Body of pancreas (tissue), 4 donors: ENCODE measurements around the gene CD177.
"Not testable (repeated sequence)": the region's sequence is repeated elsewhere in the genome, so short reads cannot be mapped to it uniquely, and the experiment has no call there.

Experiments used
- POLR2A ChIP-seq, 3 donors: fragments of 450-650 bp; IDR thresholded peaks; one replicate each; pipeline ENCODE4 v1.6.1; 2016; ENCODE audit warnings: antibody characterized with exemption in 3 of 3, mild to moderate bottlenecking in 2 of 3
- TF ChIP-seq, protein P1 (sequence below), 7 experiments: fragments of 450-650 bp in 4 of 7; fragments of 200-600 bp in 3 of 7; sonication (generic) in 3 of 7; IDR thresholded peaks; one replicate each; pipeline ENCODE4 v1.5.1; 2016 to 2019; ENCODE audit warnings: antibody characterized with exemption in 7 of 7

DNA sequence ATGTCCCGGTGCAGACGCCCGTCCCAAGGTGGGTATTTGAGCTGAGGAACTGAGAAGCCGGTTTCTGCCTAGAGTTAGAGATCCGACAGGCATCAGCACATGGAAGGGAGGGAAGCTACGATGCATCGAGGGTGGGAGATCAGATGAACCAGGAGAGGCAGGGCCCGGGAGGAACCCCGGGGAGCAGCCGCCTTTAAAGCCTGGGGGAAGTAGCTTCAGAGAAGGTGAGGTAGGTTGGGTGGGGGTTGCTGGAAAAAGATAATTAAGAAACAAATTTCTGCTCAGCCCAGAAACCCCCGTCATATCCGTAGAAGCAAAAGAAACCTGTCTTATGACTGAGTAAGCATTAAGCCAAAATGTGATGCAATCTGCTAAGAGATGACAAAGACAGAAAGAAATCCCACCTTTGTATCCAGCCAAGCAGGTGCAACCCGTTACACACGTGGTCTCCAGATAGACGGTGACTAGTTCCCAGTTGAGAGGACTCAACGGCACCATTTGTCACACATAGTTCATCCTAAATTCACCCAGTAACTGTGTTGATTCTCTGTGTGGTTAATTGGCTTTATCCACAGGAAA lies 9.1 kb upstream of the CD177 start:
- TF ChIP-seq, protein P1, sequence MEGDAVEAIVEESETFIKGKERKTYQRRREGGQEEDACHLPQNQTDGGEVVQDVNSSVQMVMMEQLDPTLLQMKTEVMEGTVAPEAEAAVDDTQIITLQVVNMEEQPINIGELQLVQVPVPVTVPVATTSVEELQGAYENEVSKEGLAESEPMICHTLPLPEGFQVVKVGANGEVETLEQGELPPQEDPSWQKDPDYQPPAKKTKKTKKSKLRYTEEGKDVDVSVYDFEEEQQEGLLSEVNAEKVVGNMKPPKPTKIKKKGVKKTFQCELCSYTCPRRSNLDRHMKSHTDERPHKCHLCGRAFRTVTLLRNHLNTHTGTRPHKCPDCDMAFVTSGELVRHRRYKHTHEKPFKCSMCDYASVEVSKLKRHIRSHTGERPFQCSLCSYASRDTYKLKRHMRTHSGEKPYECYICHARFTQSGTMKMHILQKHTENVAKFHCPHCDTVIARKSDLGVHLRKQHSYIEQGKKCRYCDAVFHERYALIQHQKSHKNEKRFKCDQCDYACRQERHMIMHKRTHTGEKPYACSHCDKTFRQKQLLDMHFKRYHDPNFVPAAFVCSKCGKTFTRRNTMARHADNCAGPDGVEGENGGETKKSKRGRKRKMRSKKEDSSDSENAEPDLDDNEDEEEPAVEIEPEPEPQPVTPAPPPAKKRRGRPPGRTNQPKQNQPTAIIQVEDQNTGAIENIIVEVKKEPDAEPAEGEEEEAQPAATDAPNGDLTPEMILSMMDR (IDR thresholded peaks at IDR 0.05) = not testable (repeated sequence)
- TF ChIP-seq POLR2A (IDR thresholded peaks at IDR 0.05) = not testable (repeated sequence)
